B cell (primary cell): Measurements from ENCODE around the gene MLIP. TPM values are rescaled to one million over a fixed set of nuclear protein-coding genes. Genes with fewer than 3 reads are reported as not detected.

Experiments
- ATAC-seq: fragments of 200-7000 bp; cut with Tn5 transposase; one replicate; pipeline ENCODE4 v1.10.0; 2021; ENCODE audit warnings: low read depth, mild to moderate bottlenecking, moderate number of reproducible peaks, moderate library complexity
- CTCF ChIA-PET: fragments of 350-600 bp; sonication (Branson Sonifier 250); formaldehyde crosslinking; loops from one replicate; lab custom pipeline; 2021; ENCODE audit warnings: antibody characterized with exemption, inconsistent platforms; lab: Charles Lee
- POLR2A ChIA-PET: fragments of 350-600 bp; sonication (Branson Sonifier 250); formaldehyde crosslinking; loops from one replicate; lab custom pipeline; 2021; ENCODE audit warnings: antibody characterized with exemption; lab: Charles Lee
- DNase-seq: peaks from one replicate; pipeline ENCODE4 v3.0.0; 2013
- H2AFZ ChIP-seq: 2 replicates; pipeline ENCODE4 v1.6.1; 2012; ENCODE audit warnings: mild to moderate bottlenecking, low read depth, low read length; ENCODE audit not compliant: insufficient read depth, poor library complexity, severe bottlenecking
- H3K27ac ChIP-seq, 2 donors: 1 replicate in 1 of 2; 2 replicates in 1 of 2; pipeline ENCODE4 v1.5.1; 2012 to 2013; ENCODE audit warnings: low read length in 2 of 2, mild to moderate bottlenecking in 2 of 2, moderate library complexity in 1 of 2
- H3K27me3 ChIP-seq, 4 experiments: fragments of 200-600 bp in 1 of 4; sonication (generic) in 1 of 4; replicated peaks in 1 of 4; 1 replicate in 2 of 4; 2 replicates in 2 of 4; pipeline versions ENCODE4 v1.6.1 to v1.7.0; 2013 to 2016; ENCODE audit warnings: low read length in 3 of 4, mild to moderate bottlenecking in 2 of 4, mixed read lengths in 1 of 4, moderate library complexity in 1 of 4; ENCODE audit not compliant: insufficient read depth in 4 of 4, control insufficient read depth in 3 of 4; ENCODE audit errors: control extremely low read depth in 1 of 4
- H3K36me3 ChIP-seq, 2 experiments: replicated peaks in 1 of 2; 1 replicate in 1 of 2; 2 replicates in 1 of 2; pipeline versions ENCODE4 v1.6.1 to v1.7.1; 2013; ENCODE audit warnings: low read length in 1 of 2; ENCODE audit not compliant: insufficient read depth in 2 of 2, control insufficient read depth in 1 of 2; ENCODE audit errors: control extremely low read depth in 1 of 2, extremely low read depth in 1 of 2
- H3K4me1 ChIP-seq, 2 donors: fragments of 200-600 bp in 1 of 2; sonication (generic) in 1 of 2; 1 replicate in 1 of 2; 2 replicates in 1 of 2; pipeline versions ENCODE4 v1.5.1 to v1.6.1; 2013 to 2017; ENCODE audit warnings: low read length in 2 of 2; ENCODE audit not compliant: control insufficient read depth in 2 of 2, insufficient read depth in 2 of 2
- H3K4me2 ChIP-seq: replicated peaks from 2 replicates; pipeline ENCODE3; 2012; ENCODE audit warnings: mild to moderate bottlenecking, low read depth, low read length; ENCODE audit not compliant: poor library complexity, severe bottlenecking
- H3K4me3 ChIP-seq, 5 experiments: fragments of 200-600 bp in 1 of 5; sonication (generic) in 1 of 5; 1 replicate in 3 of 5; 2 replicates in 2 of 5; pipeline versions ENCODE4 v1.5.1 to v1.7.0; 2011 to 2016; ENCODE audit warnings: low read length in 4 of 5, mild to moderate bottlenecking in 4 of 5, low read depth in 2 of 5, control low read depth in 1 of 5, moderate library complexity in 1 of 5; ENCODE audit not compliant: insufficient read depth in 1 of 5; ENCODE audit errors: control extremely low read depth in 1 of 5, extremely low read depth in 1 of 5
- H3K79me2 ChIP-seq: fragments of 200-600 bp; sonication (generic); one replicate; pipeline ENCODE4 v1.6.0; 2016; ENCODE audit warnings: low read length; ENCODE audit not compliant: control insufficient read depth, insufficient read depth
- H3K9ac ChIP-seq: fragments of 200-600 bp; sonication (generic); 2 replicates; pipeline ENCODE4 v1.6.1; 2017; ENCODE audit warnings: mild to moderate bottlenecking, low read length, moderate library complexity
- H3K9me3 ChIP-seq, 3 donors: one replicate each; pipeline versions ENCODE4 v1.6.1 to v1.7.1; 2013; ENCODE audit warnings: low read length in 2 of 3; ENCODE audit not compliant: control insufficient read depth in 2 of 3, insufficient read depth in 1 of 3; ENCODE audit errors: control extremely low read depth in 1 of 3
- H4K20me1 ChIP-seq: 2 replicates; pipeline ENCODE4 v1.6.0; 2012; ENCODE audit warnings: mild to moderate bottlenecking, low read length; ENCODE audit not compliant: insufficient read depth, control insufficient read depth, poor library complexity, severe bottlenecking
- H3K27ac Mint-ChIP-seq: one replicate; pipeline ENCODE4 v1.8.0; 2021; ENCODE audit warnings: mixed read lengths
- H3K27me3 Mint-ChIP-seq: one replicate; pipeline ENCODE4 v1.8.0; 2021; ENCODE audit warnings: mixed read lengths
- H3K4me1 Mint-ChIP-seq: one replicate; pipeline ENCODE4 v1.8.0; 2021; ENCODE audit warnings: mixed read lengths
- H3K4me3 Mint-ChIP-seq: one replicate; pipeline ENCODE4 v1.8.0; 2021; ENCODE audit warnings: mixed read lengths
- H3K9me3 Mint-ChIP-seq: one replicate; pipeline ENCODE4 v1.8.0; 2022; ENCODE audit warnings: mixed read lengths; ENCODE audit not compliant: insufficient read depth
- EZH2 ChIP-seq: IDR thresholded peaks from 2 replicates; pipeline ENCODE4 v1.6.1; 2012; ENCODE audit warnings: borderline replicate concordance, low read depth, mild to moderate bottlenecking, moderate library complexity, low read length; ENCODE audit not compliant: insufficient read depth, poor library complexity, severe bottlenecking
- WGBS: methylation state at CpG from one replicate; pipeline ENCODE4 v1.1.5; 2013; ENCODE audit warnings: missing lambda C conversion rate; ENCODE audit not compliant: insufficient coverage; 5-methylcytosine and 5-hydroxymethylcytosine counted together
- intact Hi-C: fragments of 100-400 bp; cut with micrococcal nuclease; formaldehyde crosslinking; loops from one replicate; pipeline ENCODE4 v1.10.0; 2022
- polyA plus RNA-seq: library from polyadenylated mRNA; depleted of rRNA; stranded (reverse); fragments of >200 nt; gene quantifications from 2 replicates; pipeline ENCODE4 v1.2.3, GENCODE V29; 2012
- total RNA-seq, 2 donors: library from RNA; stranded (reverse); fragments of 120-200 nt in 1 of 2; gene quantifications; 1 replicate in 1 of 2; 2 replicates in 1 of 2; pipeline versions ENCODE4 v1.2.3 to v1.2.4, GENCODE V29; 2013 to 2022
- TF ChIP-seq, protein P1 (sequence below): fragments of 200-600 bp; IDR thresholded peaks from one replicate; pipeline ENCODE4 v1.8.0; 2022; ENCODE audit warnings: antibody characterized with exemption, mild to moderate bottlenecking

The MLIP gene
- total and polyA plus RNA-seq, 2 donors (not counting 1 experiment from before 2014, with no cell fraction given), result not detected

DNA sequence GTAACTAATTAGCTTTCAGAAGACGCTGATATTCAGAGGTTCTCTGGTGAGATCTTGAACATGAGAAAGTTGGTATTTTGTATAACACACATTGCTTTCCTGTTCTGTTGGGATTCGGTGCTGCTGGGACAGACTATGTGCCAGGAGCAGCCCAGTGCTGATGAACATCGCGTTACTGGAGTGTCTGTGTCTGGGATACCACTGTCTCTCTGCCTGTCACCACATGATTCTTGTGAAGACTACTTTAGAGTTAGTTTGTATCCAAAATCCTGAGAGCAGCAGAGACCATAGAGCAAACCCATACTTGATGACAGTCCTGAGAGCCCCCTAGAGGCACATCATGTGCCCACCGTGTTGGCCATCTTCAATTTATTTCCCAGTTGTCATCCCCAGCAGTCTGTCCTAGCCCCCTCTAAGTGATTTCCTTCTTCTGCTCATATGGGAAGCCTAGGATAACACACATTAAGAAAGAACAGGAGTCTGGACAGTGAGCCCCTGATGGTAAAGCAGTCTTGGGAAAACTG lies 155.2 kb downstream of the MLIP start:
- WGBS, result 90% methylated on average over 5 of the region's 5 CpGs
- Histone ChIP-seq H4K20me1 (no peaks in the 10 kb centered on the region), H3K9ac (no peak overlapping the region), H3K27ac (no peak overlapping the region), H3K4me2 (no peak overlapping the region), H2AFZ (no peak overlapping the region), H3K4me3 (no peak overlapping the region), H3K4me1 (no peaks in the 10 kb centered on the region), H3K27me3 (no peaks in the 10 kb centered on the region), H3K36me3 (no peaks in the 10 kb centered on the region), H3K9me3 (no peaks in the 10 kb centered on the region), H3K79me2 (no peaks in the 10 kb centered on the region)
- ChIA-PET CTCF (no interaction called here), POLR2A (no interaction called here)
- Mint-ChIP-seq H3K4me1 (no peaks in the 10 kb centered on the region), H3K27ac (no peak overlapping the region), H3K27me3 (no peaks in the 10 kb centered on the region), H3K9me3 (no peaks in the 10 kb centered on the region), H3K4me3 (no peak overlapping the region)
- intact Hi-C loops, result no loop called here
- TF ChIP-seq EZH2, result no peak
- TF ChIP-seq, protein P1, sequence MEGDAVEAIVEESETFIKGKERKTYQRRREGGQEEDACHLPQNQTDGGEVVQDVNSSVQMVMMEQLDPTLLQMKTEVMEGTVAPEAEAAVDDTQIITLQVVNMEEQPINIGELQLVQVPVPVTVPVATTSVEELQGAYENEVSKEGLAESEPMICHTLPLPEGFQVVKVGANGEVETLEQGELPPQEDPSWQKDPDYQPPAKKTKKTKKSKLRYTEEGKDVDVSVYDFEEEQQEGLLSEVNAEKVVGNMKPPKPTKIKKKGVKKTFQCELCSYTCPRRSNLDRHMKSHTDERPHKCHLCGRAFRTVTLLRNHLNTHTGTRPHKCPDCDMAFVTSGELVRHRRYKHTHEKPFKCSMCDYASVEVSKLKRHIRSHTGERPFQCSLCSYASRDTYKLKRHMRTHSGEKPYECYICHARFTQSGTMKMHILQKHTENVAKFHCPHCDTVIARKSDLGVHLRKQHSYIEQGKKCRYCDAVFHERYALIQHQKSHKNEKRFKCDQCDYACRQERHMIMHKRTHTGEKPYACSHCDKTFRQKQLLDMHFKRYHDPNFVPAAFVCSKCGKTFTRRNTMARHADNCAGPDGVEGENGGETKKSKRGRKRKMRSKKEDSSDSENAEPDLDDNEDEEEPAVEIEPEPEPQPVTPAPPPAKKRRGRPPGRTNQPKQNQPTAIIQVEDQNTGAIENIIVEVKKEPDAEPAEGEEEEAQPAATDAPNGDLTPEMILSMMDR, result no peak
- ATAC-seq (no peak), DNase-seq (no peak)

- H3K4me1 Mint-ChIP-seq, result no peaks in the 10 kb centered on the region
- H3K4me2 ChIP-seq, result no peak overlapping the region
- no peaks in the 10 kb centered on the region for H3K9me3 ChIP-seq
- intact Hi-C loops, result no loop called here
- no CpG with 5 or more reads among the region's 2 CpGs for WGBS
- H3K36me3 ChIP-seq, result no peaks in the 10 kb centered on the region
- DNase-seq (no peak), ATAC-seq (no peak)
- no peaks in the 10 kb centered on the region for H4K20me1 ChIP-seq
- H3K4me3 ChIP-seq, result no peak overlapping the region
- no peak overlapping the region for H3K27ac ChIP-seq
- CTCF ChIA-PET, result no interaction called here
- H3K4me1 ChIP-seq, result no peaks in the 10 kb centered on the region
- no peaks in the 10 kb centered on the region for H3K27me3 ChIP-seq
- no peak overlapping the region for H2AFZ ChIP-seq
- H3K79me2 ChIP-seq, result no peaks in the 10 kb centered on the region
- no peak for TF ChIP-seq EZH2
- TF ChIP-seq, protein P1, result no peak
- H3K9ac ChIP-seq, result no peak overlapping the region
- no peaks in the 10 kb centered on the region for H3K27me3 Mint-ChIP-seq
- no peak overlapping the region for H3K27ac Mint-ChIP-seq
- POLR2A ChIA-PET, result no interaction called here
- H3K4me3 Mint-ChIP-seq, result no peak overlapping the region
- H3K9me3 Mint-ChIP-seq, result no peaks in the 10 kb centered on the region
Observed at GRCh38 chr6:54267798-54268197, 156.6 kb downstream of the MLIP start.
